ENCODE data around the gene CD38. TPM values are rescaled to one million over a fixed set of nuclear protein-coding genes. Genes with fewer than 3 reads are reported as not detected.

The CD38 gene
- total and polyA plus RNA-seq, 2 of the 13 experiments (the other 11 are each of a cell fraction or from before 2014, with no cell fraction given) = not detected

GRCh38 chr4:15744016-15744545 lies 34.0 kb upstream of the CD38 start:
- Histone ChIP-seq H4K20me1 (ENCODE audit: insufficient read depth, low read length) (no peaks in the 10 kb centered on the region), H3K79me2 (ENCODE audit: insufficient read depth, low read length) (no peaks in the 10 kb centered on the region), H3K4me1 (ENCODE audit: insufficient read depth, low read length) (peaks cover 17% of the 10 kb centered on the region), H3K4me3 (replicated peaks in 1 of 3; ENCODE audit: insufficient read depth in 1 of 3, low read depth in 2 of 3, low read length in 3 of 3) (no peak overlapping the region), H3K9me3 (ENCODE audit: low read length) (peaks cover 12% of the 10 kb centered on the region), H2AFZ (ENCODE audit: low read length) (no peak overlapping the region), H3K36me3 (replicated peaks in 1 of 2; ENCODE audit: control insufficient read depth in 1 of 2, insufficient read depth in 2 of 2, low read length in 2 of 2) (no peaks in the 10 kb centered on the region), H3K27me3 (ENCODE audit: control insufficient read depth in 1 of 2, insufficient read depth in 2 of 2, low read length in 2 of 2) (peaks cover 0 to 7% of the 10 kb centered on the region in 2 experiments; a peak in 1 of 5 replicates), H3K9ac (ENCODE audit: insufficient read depth, low read depth, low read length) (no peak overlapping the region), H3K4me2 (ENCODE audit: low read depth, low read length) (no peak overlapping the region), H3K27ac (ENCODE audit: extremely low read length, insufficient read depth, low read length) (no peak overlapping the region)
- BruUV-seq (replicated peaks) = no TSS peak
- 0% methylated on average over 5 of the region's 5 CpGs for WGBS (ENCODE audit: low lambda C conversion rate)
- no peak for DNase-seq (ENCODE audit: low spot score)
- FAIRE-seq = no peak
- ATAC-seq = no peak
- in situ Hi-C loops (cut with HindIII; ENCODE audit: extremely low pct_ligation_motif_present, low pct_unique_long_range_greater_than_20kb) (no loop called here), intact Hi-C loops (cut with micrococcal nuclease; ENCODE audit: unreplicated experiment) (no loop called here)
- TF ChIP-seq FOXP4 (CRISPR knock-in tag; IDR thresholded peaks at IDR 0.05) (no peak), ZSCAN5A (CRISPR knock-in tag; IDR thresholded peaks at IDR 0.05; ENCODE audit: borderline replicate concordance) (no peak), NFIC (IDR thresholded peaks at IDR 0.05; ENCODE audit: low read length) (no peak), ZGPAT (CRISPR knock-in tag; IDR thresholded peaks at IDR 0.05) (no peak)
- ChIA-PET CTCF (ENCODE audit: low intra/inter-chr PET ratio, low total read pairs) (no interaction called here), POLR2A (no interaction called here)
